ENCODE measurements around the gene HDAC8.

GRCh38 chrX:72545990-72546389, 26.7 kb downstream of the HDAC8 start:
- TF ChIP-seq CTCF (IDR thresholded peaks at IDR 0.05) (no peak), POLR2A (IDR thresholded peaks at IDR 0.05) (no peak)

Measured in adrenal gland (tissue), 5 donors.